Esophagus squamous epithelium (tissue), 4 donors: ENCODE measurements around the gene NSUN3.

ENCODE experiments used
- CTCF ChIP-seq, 6 experiments: fragments of 450-650 bp in 4 of 6; fragments of 200-600 bp in 2 of 6; sonication (generic) in 2 of 6; IDR thresholded peaks; one replicate each; pipeline ENCODE4 v1.5.1; 2016 to 2019; ENCODE audit warnings: antibody characterized with exemption in 6 of 6, mild to moderate bottlenecking in 4 of 6, moderate library complexity in 4 of 6
- POLR2A ChIP-seq, 4 donors: fragments of 450-650 bp; IDR thresholded peaks; one replicate each; pipeline ENCODE4 v1.6.1; 2017; ENCODE audit warnings: antibody characterized with exemption in 4 of 4, mild to moderate bottlenecking in 4 of 4, moderate library complexity in 3 of 4

GRCh38 chr3:94036909-94037507 is 25.9 kb upstream of the NSUN3 start:
- TF ChIP-seq CTCF (IDR thresholded peaks at IDR 0.05) (peak in 5 of 6 experiments; percentile 15 to 60 (median 39)), POLR2A (IDR thresholded peaks at IDR 0.05) (no peak)
